ENCODE data around the gene GPX3. TPM values are rescaled to one million over a fixed set of nuclear protein-coding genes. Genes with fewer than 3 reads are reported as not detected.

The GPX3 gene
- total and polyA plus RNA-seq, 2 of the 13 experiments (the other 11 are each of a cell fraction or from before 2014, with no cell fraction given): 33.8 to 1,892 TPM

GRCh38 chr5:151020304-151021110 lies at the start of gene GPX3 (continued):
- TF ChIP-seq ATF6 (CRISPR knock-in tag; conservative IDR thresholded peaks at IDR 0.05) (0 out of 2 replicates have a peak, but pooled peaks have one; percentile 36), PREB (CRISPR knock-in tag; IDR thresholded peaks at IDR 0.05) (no peak), CBX2 (IDR thresholded peaks at IDR 0.05; ENCODE audit: low read depth, low read length) (no peak), CBX2 (CRISPR knock-in tag; IDR thresholded peaks at IDR 0.05; ENCODE audit: low read depth) (no peak), U2AF2 (IDR thresholded peaks at IDR 0.05; ENCODE audit: low read depth, low read length) (no peak), RCOR2 (CRISPR knock-in tag; IDR thresholded peaks at IDR 0.05) (0 out of 2 replicates have a peak, but pooled peaks have one; percentile 27), AGO2 (optimal IDR thresholded peaks at IDR 0.05; ENCODE audit: low read depth, low read length) (peak; percentile 71), KLF13 (CRISPR knock-in tag; IDR thresholded peaks at IDR 0.05) (no peak), GABPB1 (CRISPR knock-in tag; IDR thresholded peaks at IDR 0.05) (peak; percentile 73; the same call in 1 of the 2 replicates), AHDC1 (CRISPR knock-in tag; IDR thresholded peaks at IDR 0.05; ENCODE audit: borderline replicate concordance) (0 out of 2 replicates have a peak, but pooled peaks have one; percentile 14), ZC3H4 (CRISPR knock-in tag; IDR thresholded peaks at IDR 0.05; ENCODE audit: borderline replicate concordance) (no peak), MYC (CRISPR knock-in tag; IDR thresholded peaks at IDR 0.05; ENCODE audit: borderline replicate concordance) (peak; percentile 55; the same call in 1 of the 2 replicates), ZNF580 (CRISPR knock-in tag; IDR thresholded peaks at IDR 0.05; ENCODE audit: borderline replicate concordance, low read depth) (0 out of 2 replicates have a peak, but pooled peaks have one; percentile 26), CEBPZ (IDR thresholded peaks at IDR 0.05; ENCODE audit: low read length) (no peak), ZNF430 (CRISPR knock-in tag; IDR thresholded peaks at IDR 0.05) (peak; percentile 85; the same call in 1 of the 2 replicates), EED (CRISPR knock-in tag; IDR thresholded peaks at IDR 0.05) (no peak)
